ENCODE results near the gene RABGAP1L.
"Not testable (repeated sequence)": the region's sequence is repeated elsewhere in the genome, so short reads cannot be mapped to it uniquely, and the experiment has no call there.

RABGAP1L gene

GRCh38 chr1:174159252-174160108 lies at the start of gene RABGAP1L:
Gene RABGAP1L, plus strand, starts transcription at chr1:174159520.
- Histone ChIP-seq H3K27ac (peak within 1 kb of the TSS; percentile 83), H3K9me3 (no peaks in the 10 kb centered on the region), H3K4me3 (peak within 1 kb of the TSS; percentile 89), H3K36me3 (no peaks in the 10 kb centered on the region), H3K4me1 (peaks cover 27% of the 10 kb centered on the region), H3K27me3 (no peaks in the 10 kb centered on the region), H3K9ac (peak within 1 kb of the TSS; percentile 89), H4K20me1 (peaks cover 19% of the 10 kb centered on the region; the same call in 1 of the 2 replicates), H3K4me2 (peak within 1 kb of the TSS; percentile 92)
- TF ChIP-seq Cebpa-rat (IDR thresholded peaks at IDR 0.05) = no peak

DNA sequence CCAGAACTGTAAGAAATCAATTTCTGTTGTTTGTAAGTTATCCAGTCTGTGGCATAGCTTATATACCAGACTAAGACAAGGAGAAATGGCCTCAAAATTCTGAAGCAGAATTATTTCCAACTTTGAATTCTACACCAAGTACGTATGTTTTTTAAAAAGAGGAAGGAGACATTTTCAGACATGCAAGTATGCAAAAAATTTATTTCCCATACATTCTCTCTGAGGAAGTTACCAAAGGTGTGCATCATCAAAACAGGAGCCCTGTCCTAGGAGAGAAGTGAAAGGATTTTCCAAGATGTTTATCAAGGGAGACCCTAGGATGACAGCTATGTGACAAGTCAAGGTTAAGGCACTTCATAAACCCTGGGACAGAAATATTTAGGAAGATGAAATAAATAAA lies 49.3 kb upstream of the RABGAP1L start:
- no peaks in the 10 kb centered on the region for H3K9me3 ChIP-seq
- no peak overlapping the region for H3K4me3 ChIP-seq
- no peak for TF ChIP-seq Cebpa-rat (IDR thresholded peaks at IDR 0.05)
- H3K9ac ChIP-seq = no peak overlapping the region
- no peak overlapping the region for H3K27ac ChIP-seq
- no peaks in the 10 kb centered on the region for H3K4me1 ChIP-seq
- H3K4me2 ChIP-seq = no peak overlapping the region
- no peaks in the 10 kb centered on the region for H3K36me3 ChIP-seq
- H3K27me3 ChIP-seq = no peaks in the 10 kb centered on the region
- no peaks in the 10 kb centered on the region for H4K20me1 ChIP-seq

GRCh38 chr1:174112489-174113162 lies 46.7 kb upstream of the RABGAP1L start:
- Histone ChIP-seq H3K9ac (no peak overlapping the region), H3K4me1 (no peaks in the 10 kb centered on the region), H3K4me2 (no peak overlapping the region), H3K4me3 (no peak overlapping the region), H3K27ac (no peak overlapping the region), H3K9me3 (no peaks in the 10 kb centered on the region), H3K36me3 (no peaks in the 10 kb centered on the region), H3K27me3 (no peaks in the 10 kb centered on the region), H4K20me1 (no peaks in the 10 kb centered on the region)
- no peak for TF ChIP-seq Cebpa-rat (IDR thresholded peaks at IDR 0.05)

- Histone ChIP-seq H3K4me3 (no peak overlapping the region), H3K36me3 (no peaks in the 10 kb centered on the region), H3K27ac (no peak overlapping the region), H3K9ac (no peak overlapping the region), H3K27me3 (no peaks in the 10 kb centered on the region), H4K20me1 (no peaks in the 10 kb centered on the region), H3K4me1 (no peaks in the 10 kb centered on the region), H3K9me3 (no peaks in the 10 kb centered on the region), H3K4me2 (no peak overlapping the region)
- no peak for TF ChIP-seq Cebpa-rat (IDR thresholded peaks at IDR 0.05)
Observed at GRCh38 chr1:174114106-174114505, 45.2 kb upstream of the RABGAP1L start.

- Histone ChIP-seq H3K27me3 (no peaks in the 10 kb centered on the region), H3K9me3 (no peaks in the 10 kb centered on the region), H3K4me3 (no peak overlapping the region), H4K20me1 (no peaks in the 10 kb centered on the region), H3K4me2 (no peak overlapping the region), H3K36me3 (no peaks in the 10 kb centered on the region), H3K4me1 (no peaks in the 10 kb centered on the region), H3K9ac (no peak overlapping the region), H3K27ac (no peak overlapping the region)
- TF ChIP-seq Cebpa-rat (IDR thresholded peaks at IDR 0.05) = no peak
Observed at GRCh38 chr1:174114788-174115448, 44.4 kb upstream of the RABGAP1L start.

GRCh38 chr1:174116042-174116441 lies 43.3 kb upstream of the RABGAP1L start:
- no peaks in the 10 kb centered on the region for H3K27me3 ChIP-seq
- H3K4me3 ChIP-seq = no peak overlapping the region
- H3K36me3 ChIP-seq = no peaks in the 10 kb centered on the region
- TF ChIP-seq Cebpa-rat (IDR thresholded peaks at IDR 0.05) = no peak
- no peak overlapping the region for H3K27ac ChIP-seq
- no peak overlapping the region for H3K9ac ChIP-seq
- no peaks in the 10 kb centered on the region for H4K20me1 ChIP-seq
- H3K4me2 ChIP-seq = no peak overlapping the region
- H3K4me1 ChIP-seq = no peaks in the 10 kb centered on the region
- no peaks in the 10 kb centered on the region for H3K9me3 ChIP-seq

DNA sequence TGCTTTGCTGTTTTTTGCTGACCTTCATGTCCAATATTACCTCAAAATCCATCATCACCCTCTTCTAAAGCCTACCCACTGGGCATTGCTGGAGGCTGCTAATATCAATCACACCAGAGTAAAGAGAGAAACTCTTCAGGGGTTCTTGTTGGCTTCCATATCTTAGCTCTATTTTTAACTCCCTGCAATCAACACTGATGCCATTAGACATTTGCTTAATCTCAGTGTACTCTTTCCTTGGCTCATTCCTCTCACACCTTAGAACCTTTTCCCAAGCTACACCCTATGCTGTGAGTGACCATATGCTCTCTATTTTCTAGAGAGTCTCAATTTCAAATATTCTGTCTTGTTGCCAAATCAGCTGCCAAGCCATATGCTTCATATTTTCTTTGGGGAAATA lies 40.6 kb upstream of the RABGAP1L start:
- Histone ChIP-seq H3K27ac (no peak overlapping the region), H4K20me1 (no peaks in the 10 kb centered on the region), H3K9me3 (peaks cover 5% of the 10 kb centered on the region; the same call in 1 of the 2 replicates), H3K4me1 (no peaks in the 10 kb centered on the region), H3K4me2 (no peak overlapping the region), H3K27me3 (no peaks in the 10 kb centered on the region), H3K36me3 (no peaks in the 10 kb centered on the region), H3K9ac (no peak overlapping the region), H3K4me3 (no peak overlapping the region)
- no peak for TF ChIP-seq Cebpa-rat (IDR thresholded peaks at IDR 0.05)

GRCh38 chr1:174122318-174122717 lies 37.0 kb upstream of the RABGAP1L start:
- not testable (repeated sequence) for H3K36me3 ChIP-seq, H3K4me3 ChIP-seq, H3K27ac ChIP-seq, H3K4me2 ChIP-seq, H3K27me3 ChIP-seq, H4K20me1 ChIP-seq, H3K9ac ChIP-seq, H3K4me1 ChIP-seq
- peaks cover 27% of the 10 kb centered on the region; the same call in 1 of the 2 replicates for H3K9me3 ChIP-seq

- H3K9ac ChIP-seq = no peak overlapping the region
- H3K4me1 ChIP-seq = no peaks in the 10 kb centered on the region
- H3K27me3 ChIP-seq = no peaks in the 10 kb centered on the region
- no peaks in the 10 kb centered on the region for H4K20me1 ChIP-seq
- TF ChIP-seq Cebpa-rat (IDR thresholded peaks at IDR 0.05) = no peak
- H3K4me3 ChIP-seq = no peak overlapping the region
- no peaks in the 10 kb centered on the region for H3K36me3 ChIP-seq
- H3K9me3 ChIP-seq = peaks cover 27% of the 10 kb centered on the region; the same call in 1 of the 2 replicates
- no peak overlapping the region for H3K27ac ChIP-seq
- H3K4me2 ChIP-seq = no peak overlapping the region
Observed at GRCh38 chr1:174123843-174124242, 35.5 kb upstream of the RABGAP1L start.

DNA sequence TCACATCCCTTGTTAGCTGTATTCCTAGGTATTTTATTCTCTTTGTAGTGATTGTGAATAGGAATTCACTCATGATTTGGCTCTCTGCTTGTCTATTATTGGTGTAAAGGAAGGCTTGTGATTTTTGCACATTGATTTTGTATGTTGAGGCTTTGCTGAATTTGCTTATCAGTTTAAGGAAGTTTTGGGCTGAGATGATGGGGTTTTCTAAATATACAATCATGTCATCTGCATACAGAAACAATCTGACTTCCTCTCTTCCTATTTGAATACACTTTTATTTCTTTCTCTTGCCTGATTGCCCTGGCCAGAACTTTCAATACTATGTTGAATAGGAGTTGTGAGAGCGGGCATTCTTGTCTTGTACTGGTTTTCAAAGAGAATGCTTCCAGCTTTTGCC lies 32.1 kb upstream of the RABGAP1L start:
- H3K4me1 ChIP-seq, H3K27me3 ChIP-seq, H3K36me3 ChIP-seq, H3K4me2 ChIP-seq, H3K4me3 ChIP-seq, H3K9ac ChIP-seq, H4K20me1 ChIP-seq, H3K27ac ChIP-seq: not testable (repeated sequence)
- H3K9me3 ChIP-seq = peaks cover 30% of the 10 kb centered on the region; the same call in 1 of the 2 replicates
